Upper lobe of left lung (tissue), 4 donors: ENCODE measurements around the gene MTM1.

Experiments
- CTCF ChIP-seq, 6 experiments: fragments of 450-650 bp in 4 of 6; fragments of 200-600 bp in 2 of 6; sonication (generic) in 2 of 6; IDR thresholded peaks; one replicate each; pipeline ENCODE4 v1.5.1; 2016 to 2019; ENCODE audit warnings: antibody characterized with exemption in 6 of 6
- EP300 ChIP-seq, 4 donors: sonication (generic); formaldehyde crosslinking; IDR thresholded peaks; one replicate each; pipeline ENCODE4 v1.5.1; 2017; ENCODE audit warnings: antibody characterized with exemption in 4 of 4, control low read depth in 2 of 4
- POLR2A ChIP-seq, 4 donors: fragments of 450-650 bp; IDR thresholded peaks; one replicate each; pipeline ENCODE4 v1.5.1; 2016 to 2017; ENCODE audit warnings: antibody characterized with exemption in 4 of 4, mild to moderate bottlenecking in 2 of 4
- POLR2AphosphoS5 ChIP-seq, 2 donors: sonication (generic); formaldehyde crosslinking; IDR thresholded peaks; one replicate each; pipeline ENCODE4 v1.5.1; 2017; ENCODE audit warnings: antibody characterized with exemption in 2 of 2

DNA sequence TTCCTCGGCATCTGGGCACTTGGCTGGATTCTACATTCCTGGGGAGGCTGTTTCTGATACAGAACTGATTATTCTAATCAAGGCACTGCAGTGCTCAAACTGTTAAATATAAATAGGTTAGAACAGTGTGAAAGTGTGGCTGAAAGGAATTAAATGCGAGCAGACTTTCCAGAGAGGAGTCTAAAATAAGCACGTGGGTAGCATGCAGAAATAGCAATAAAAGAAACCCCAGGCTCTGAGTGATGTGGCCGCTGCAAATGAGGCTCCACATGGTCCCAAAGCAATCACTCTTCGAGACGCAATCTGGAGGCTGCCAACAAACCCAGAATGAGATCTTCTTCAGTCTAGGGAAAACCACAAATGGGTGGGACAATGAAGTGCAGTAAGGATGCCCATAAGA lies 30.6 kb upstream of the MTM1 start:
- TF ChIP-seq CTCF (IDR thresholded peaks at IDR 0.05) (no peak), POLR2A (IDR thresholded peaks at IDR 0.05) (no peak), EP300 (IDR thresholded peaks at IDR 0.05) (no peak), POLR2AphosphoS5 (IDR thresholded peaks at IDR 0.05) (no peak)
